GM08714 (cell line): ENCODE data around the gene GRIN3B.

Source experiments
- H3K4me3 ChIP-seq: fragments of 200-500 bp; sonication (Bioruptor generic); 2 replicates; pipeline ENCODE4 v1.5.1; 2014; ENCODE audit warnings: mild to moderate bottlenecking, low read length, inconsistent platforms
- ZNF274 ChIP-seq: IDR thresholded peaks from 2 replicates; pipeline ENCODE4 v1.6.1; 2012; ENCODE audit warnings: mild to moderate bottlenecking, low read depth, low read length

GRIN3B gene

GRCh38 chr19:1025960-1026782, 26.0 kb downstream of the GRIN3B start, which contains the start of gene CNN2:
Gene CNN2, plus strand, starts transcription at chr19:1026608. Its CDS starts 54 bp downstream, at chr19:1026662.
- peak within 1 kb of the TSS; percentile 72 for H3K4me3 ChIP-seq
- TF ChIP-seq ZNF274: no peak

GRCh38 chr19:1026783-1027649, 26.8 kb downstream of the GRIN3B start:
- TF ChIP-seq ZNF274: no peak
- H3K4me3 ChIP-seq: peak overlapping the region; percentile 72

- TF ChIP-seq ZNF274: no peak
- H3K4me3 ChIP-seq: peak overlapping the region; percentile 72; the same call in 1 of the 2 replicates
These were observed 27.4 kb downstream of the GRIN3B start for GRCh38 chr19:1027650-1028061.

GRCh38 chr19:1028062-1028926, 28.1 kb downstream of the GRIN3B start:
- TF ChIP-seq ZNF274: no peak
- H3K4me3 ChIP-seq: peak overlapping the region; percentile 72

- no peak overlapping the region for H3K4me3 ChIP-seq
- no peak for TF ChIP-seq ZNF274
These were observed 32.1 kb downstream of the GRIN3B start for GRCh38 chr19:1032264-1032867.

GRCh38 chr19:1035998-1036621, 35.9 kb downstream of the GRIN3B start:
- TF ChIP-seq ZNF274: no peak
- H3K4me3 ChIP-seq: no peak overlapping the region

- no peak for TF ChIP-seq ZNF274
- no peak overlapping the region; the same call in 1 of the 2 replicates for H3K4me3 ChIP-seq
These were observed 37.4 kb downstream of the GRIN3B start for GRCh38 chr19:1037621-1038064.

GRCh38 chr19:1038978-1039645, 38.9 kb downstream of the GRIN3B start:
- peak overlapping the region; percentile 4; the same call in 1 of the 2 replicates for H3K4me3 ChIP-seq
- no peak for TF ChIP-seq ZNF274

- H3K4me3 ChIP-seq: peak within 1 kb of the TSS; percentile 71
- no peak for TF ChIP-seq ZNF274
These were observed 39.6 kb downstream of the GRIN3B start, which contains the start of gene ABCA7 for GRCh38 chr19:1039646-1040475. Gene ABCA7, plus strand, starts transcription at chr19:1040107. Its CDS starts 1,255 bp downstream, at chr19:1041362.

GRCh38 chr19:1040476-1041271, 40.5 kb downstream of the GRIN3B start:
- peak overlapping the region; percentile 71 for H3K4me3 ChIP-seq
- TF ChIP-seq ZNF274: no peak
